Measurements from ENCODE around the gene NRXN3. TPM values are rescaled to one million over a fixed set of nuclear protein-coding genes. Genes with fewer than 3 reads are reported as not detected.
"Not testable (repeated sequence)": the region's sequence is repeated elsewhere in the genome, so short reads cannot be mapped to it uniquely, and the experiment has no call there.

The NRXN3 gene
- polyA plus RNA-seq, 3 donors: 0.22 to 0.46 (median 0.27) TPM

- 60 to 69% (median 69%) methylated on average over 7 of the region's 7 CpGs for WGBS, 3 donors
- no peak overlapping the region for H3K27ac ChIP-seq (ENCODE audit: low read depth, low read length)
Observed at GRCh38 chr14:79016828-79017505, 846.8 kb downstream of the NRXN3 start.

- no peak overlapping the region for H3K27ac ChIP-seq (ENCODE audit: low read depth, low read length)
- 91 to 98% (median 95%) methylated on average over 4 of the region's 4 CpGs for WGBS, 3 donors
Observed at GRCh38 chr14:79017561-79017960, 847.4 kb downstream of the NRXN3 start.

GRCh38 chr14:79018836-79019235, 848.7 kb downstream of the NRXN3 start:
- WGBS, 3 donors: 42 to 57% (median 53%) methylated on average over 2 of the region's 2 CpGs
- no peak overlapping the region for H3K27ac ChIP-seq (ENCODE audit: low read depth, low read length)

- not testable (repeated sequence) for H3K27ac ChIP-seq (ENCODE audit: low read depth, low read length)
- WGBS, 3 donors: 100% methylated on average over 1 of the region's 1 CpG; no CpG with 5 or more reads in 2 of the 3 donors
Observed at GRCh38 chr14:79019898-79020297, 849.7 kb downstream of the NRXN3 start.

- WGBS, 3 donors: 64 to 86% (median 85%) methylated on average over 1 of the region's 1 CpG
- no peak overlapping the region for H3K27ac ChIP-seq (ENCODE audit: low read depth, low read length)
Observed at GRCh38 chr14:79021766-79022165, 851.6 kb downstream of the NRXN3 start.

- 59 to 90% (median 67%) methylated on average over 3 of the region's 3 CpGs for WGBS, 3 donors
- no peak overlapping the region for H3K27ac ChIP-seq (ENCODE audit: low read depth, low read length)
Observed at GRCh38 chr14:79027138-79027537, 857.0 kb downstream of the NRXN3 start.

GRCh38 chr14:79028281-79028680, 858.1 kb downstream of the NRXN3 start:
- WGBS, 3 donors: 30 to 65% (median 40%) methylated on average over 3 of the region's 3 CpGs
- H3K27ac ChIP-seq (ENCODE audit: low read depth, low read length): no peak overlapping the region

- WGBS, 3 donors: 39 to 81% (median 47%) methylated on average over 4 of the region's 4 CpGs
- no peak overlapping the region for H3K27ac ChIP-seq (ENCODE audit: low read depth, low read length)
Observed at GRCh38 chr14:79036441-79036840, 866.3 kb downstream of the NRXN3 start.

GRCh38 chr14:79037106-79037505, 866.9 kb downstream of the NRXN3 start:
- no peak overlapping the region for H3K27ac ChIP-seq (ENCODE audit: low read depth, low read length)
- 64 to 85% (median 74%) methylated on average over 3 of the region's 3 CpGs for WGBS, 3 donors

GRCh38 chr14:79037593-79037992, 867.4 kb downstream of the NRXN3 start:
- H3K27ac ChIP-seq (ENCODE audit: low read depth, low read length): no peak overlapping the region
- 25 to 80% (median 74%) methylated on average over 7 of the region's 7 CpGs for WGBS, 3 donors

- 97 to 100% (median 100%) methylated on average over 1 of the region's 1 CpG for WGBS, 3 donors
- no peak overlapping the region for H3K27ac ChIP-seq (ENCODE audit: low read depth, low read length)
Observed at GRCh38 chr14:79040790-79041189, 870.6 kb downstream of the NRXN3 start.

GRCh38 chr14:79043194-79043889, 873.2 kb downstream of the NRXN3 start:
- 79 to 92% (median 79%) methylated on average over 7 of the region's 7 CpGs for WGBS, 3 donors
- H3K27ac ChIP-seq (ENCODE audit: low read depth, low read length): no peak overlapping the region

GRCh38 chr14:79044894-79045624, 874.9 kb downstream of the NRXN3 start:
- no peak overlapping the region for H3K27ac ChIP-seq (ENCODE audit: low read depth, low read length)
- 38 to 69% (median 50%) methylated on average over 8 of the region's 8 CpGs for WGBS, 3 donors

- H3K27ac ChIP-seq (ENCODE audit: low read depth, low read length): no peak overlapping the region
- WGBS, 3 donors: 49 to 58% (median 56%) methylated on average over 6 of the region's 6 CpGs
Observed at GRCh38 chr14:79050787-79051727, 880.9 kb downstream of the NRXN3 start.

GRCh38 chr14:79051742-79052141, 881.6 kb downstream of the NRXN3 start:
- no peak overlapping the region for H3K27ac ChIP-seq (ENCODE audit: low read depth, low read length)
- WGBS, 3 donors: 82 to 85% (median 85%) methylated on average over 4 of the region's 4 CpGs

GRCh38 chr14:79056879-79057278, 886.7 kb downstream of the NRXN3 start:
- H3K27ac ChIP-seq (ENCODE audit: low read depth, low read length): no peak overlapping the region
- 77 to 91% (median 82%) methylated on average over 1 of the region's 1 CpG for WGBS, 3 donors

GRCh38 chr14:79057333-79057732, 887.2 kb downstream of the NRXN3 start:
- 90 to 94% (median 92%) methylated on average over 2 of the region's 2 CpGs for WGBS, 3 donors
- H3K27ac ChIP-seq (ENCODE audit: low read depth, low read length): no peak overlapping the region

GRCh38 chr14:79062226-79062625, 892.1 kb downstream of the NRXN3 start:
- WGBS, 3 donors: 48 to 76% (median 66%) methylated on average over 3 of the region's 3 CpGs
- no peak overlapping the region for H3K27ac ChIP-seq (ENCODE audit: low read depth, low read length)

All from adipose tissue (tissue), 3 donors.